HG03060 (cell line): ENCODE data around the gene SLC13A3.

Experiments used
- ATAC-seq: cut with Tn5 transposase; IDR thresholded peaks from one replicate; pipeline ENCODE4 v1.9.1; 2021; ENCODE audit warnings: low read depth, moderate number of reproducible peaks; ENCODE audit not compliant: unreplicated experiment

SLC13A3 gene

DNA sequence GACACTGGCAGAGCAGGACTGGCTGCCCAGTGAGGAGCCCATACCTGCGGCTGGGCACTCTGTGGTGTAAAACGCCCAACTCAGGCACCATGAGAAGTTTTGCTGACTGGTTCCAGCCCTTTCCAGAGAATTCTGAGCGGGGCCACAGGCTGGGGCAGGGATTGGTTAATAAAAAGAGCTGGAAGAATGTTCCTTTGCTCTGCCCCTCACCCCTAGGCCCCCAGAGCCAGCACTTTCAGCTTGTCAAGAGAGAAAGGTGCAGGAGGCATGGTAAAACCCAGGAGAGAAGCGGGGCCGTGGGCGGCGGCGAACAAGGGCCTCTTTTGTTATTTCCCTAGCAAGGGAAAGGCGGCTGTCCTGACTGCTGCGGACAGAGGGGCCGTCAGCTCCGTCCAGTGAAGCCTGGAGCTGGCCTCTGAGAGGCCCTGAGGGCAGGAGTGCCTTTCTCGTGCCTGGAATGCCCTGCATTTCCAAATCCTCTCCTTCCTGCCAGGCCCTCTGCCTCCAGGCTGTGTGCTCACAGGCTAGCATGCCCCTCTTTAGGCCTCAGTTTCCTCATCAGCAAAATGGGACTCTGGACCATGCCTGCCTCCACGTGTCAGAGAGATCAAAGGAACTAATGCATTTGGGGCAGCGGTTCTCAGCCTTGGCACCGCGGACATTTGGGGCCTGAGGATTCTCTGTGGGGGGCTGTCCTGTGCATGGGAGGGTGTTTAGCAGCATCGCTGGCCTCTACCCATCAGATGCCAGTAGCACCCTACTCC, 12.9 kb downstream of the SLC13A3 start:
- no peak for ATAC-seq

DNA sequence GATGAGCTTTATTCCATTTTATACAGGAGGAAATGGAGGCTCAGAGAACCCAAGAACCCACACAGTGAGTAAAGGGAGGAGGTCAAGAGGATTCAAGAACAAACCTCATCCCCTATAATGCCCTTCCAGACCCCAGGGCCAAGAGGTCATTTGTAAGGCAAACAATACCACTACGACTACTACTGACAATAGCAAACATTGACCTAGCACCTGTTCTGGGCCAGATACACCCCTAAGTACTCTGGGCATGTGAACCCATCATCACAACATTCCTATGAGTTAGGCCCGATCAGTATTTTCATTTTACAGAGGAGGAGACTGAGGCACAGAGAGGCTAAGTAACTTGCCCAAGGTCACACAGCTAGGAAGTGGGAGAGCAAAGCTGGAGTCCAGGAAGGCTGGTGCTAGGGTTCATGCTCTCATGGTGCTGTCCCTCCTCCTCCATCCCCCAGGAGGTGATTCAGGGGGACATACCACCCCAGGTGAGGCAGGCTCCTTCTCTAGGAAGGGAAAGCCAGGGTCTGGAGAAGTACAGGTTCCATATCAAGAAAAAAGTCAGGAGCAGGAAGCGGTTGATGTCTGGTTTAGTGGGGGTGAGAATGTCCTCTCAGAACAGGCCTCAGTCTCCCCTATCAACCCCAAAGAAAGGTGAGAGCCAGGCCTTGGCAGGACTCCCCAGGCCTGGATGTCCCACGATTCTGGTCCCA, 13.7 kb downstream of the SLC13A3 start:
- no peak for ATAC-seq

DNA sequence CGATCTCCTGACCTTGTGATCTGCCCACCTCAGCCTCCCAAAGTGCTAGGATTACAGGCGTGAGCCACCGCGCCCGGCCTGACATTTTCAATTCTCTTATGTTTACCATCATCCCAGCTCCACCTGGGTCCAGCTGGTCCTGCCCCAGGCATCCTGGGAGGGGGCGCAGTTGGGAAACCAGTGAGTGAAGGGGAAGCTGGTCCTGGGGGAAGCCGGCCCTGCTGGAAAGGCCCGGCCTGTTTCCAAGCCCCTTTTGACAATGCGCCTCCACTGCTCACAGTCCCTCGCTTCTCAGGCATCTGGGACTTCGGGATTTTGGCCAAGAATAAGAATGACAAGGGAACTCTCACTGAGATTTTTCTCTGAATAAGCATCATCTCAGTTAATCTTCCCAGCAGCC, 14.2 kb downstream of the SLC13A3 start:
- no peak for ATAC-seq

DNA sequence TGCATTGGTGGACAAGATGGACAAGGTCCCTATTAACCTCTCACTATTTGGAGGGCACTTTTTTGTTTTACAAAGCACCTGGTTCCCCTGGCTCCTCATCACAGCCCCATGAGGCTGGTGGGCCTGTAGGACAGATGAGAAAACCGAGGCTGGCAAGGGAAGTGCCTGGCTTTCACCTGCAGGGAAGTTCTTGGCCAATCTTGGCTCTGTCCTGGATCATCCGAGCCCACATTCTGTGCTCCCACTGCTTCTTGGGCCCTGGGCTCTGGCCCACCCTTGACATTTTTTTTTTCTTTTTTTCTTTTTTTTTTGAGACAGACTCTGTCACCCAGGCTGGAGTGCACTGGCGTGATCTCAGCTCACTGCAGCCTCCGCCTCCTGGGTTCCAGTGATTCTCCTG, 14.7 kb downstream of the SLC13A3 start:
- no peak for ATAC-seq

DNA sequence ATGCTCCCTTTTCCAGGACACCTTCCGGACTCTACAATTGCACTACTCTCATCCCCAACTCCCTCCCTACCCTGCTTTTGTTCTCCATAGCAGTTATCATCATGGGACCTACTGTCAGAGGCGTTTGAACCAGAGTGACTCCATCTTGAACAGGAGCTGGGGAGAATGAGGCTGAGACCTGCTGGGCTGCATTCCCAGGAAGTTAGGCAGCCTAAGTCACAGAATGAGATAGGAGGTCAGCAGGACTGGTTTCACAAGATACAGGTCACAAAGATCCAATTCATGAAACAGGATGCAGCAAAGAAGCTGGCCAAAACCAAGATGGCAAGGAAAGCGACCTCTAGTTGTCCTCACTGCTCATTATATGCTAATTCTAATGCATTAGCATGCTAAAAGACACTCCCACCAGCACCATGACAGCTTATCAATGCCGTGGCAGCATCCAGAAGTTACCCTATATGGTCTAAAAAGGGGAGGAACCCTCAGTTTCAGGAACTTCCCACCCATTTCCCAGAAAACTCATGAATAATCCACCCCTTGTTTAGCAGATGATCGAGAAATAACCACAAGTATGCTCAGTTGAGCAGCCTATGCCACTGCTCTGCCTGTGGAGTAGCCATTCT, 15.6 kb downstream of the SLC13A3 start:
- ATAC-seq, result no peak

DNA sequence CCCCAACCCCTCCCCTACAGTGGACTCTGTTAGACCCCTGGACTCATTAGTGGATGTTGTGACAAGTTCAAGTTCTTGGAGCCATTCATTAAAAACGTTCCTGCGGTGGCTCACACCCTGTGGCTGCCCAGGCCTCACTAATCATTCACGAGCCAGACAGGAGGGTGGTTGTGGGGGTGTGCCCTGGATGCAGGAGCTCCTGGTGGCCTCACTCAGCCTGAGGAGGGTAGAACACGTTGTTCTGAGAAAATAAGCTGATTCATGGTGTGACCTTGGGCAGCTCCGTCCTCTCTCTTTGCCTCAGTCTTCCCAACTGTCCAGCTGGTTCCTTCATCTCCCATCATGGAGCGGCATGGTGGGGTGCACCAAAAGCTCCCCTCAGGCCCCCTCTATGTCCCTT, 16.7 kb downstream of the SLC13A3 start:
- ATAC-seq, result no peak

DNA sequence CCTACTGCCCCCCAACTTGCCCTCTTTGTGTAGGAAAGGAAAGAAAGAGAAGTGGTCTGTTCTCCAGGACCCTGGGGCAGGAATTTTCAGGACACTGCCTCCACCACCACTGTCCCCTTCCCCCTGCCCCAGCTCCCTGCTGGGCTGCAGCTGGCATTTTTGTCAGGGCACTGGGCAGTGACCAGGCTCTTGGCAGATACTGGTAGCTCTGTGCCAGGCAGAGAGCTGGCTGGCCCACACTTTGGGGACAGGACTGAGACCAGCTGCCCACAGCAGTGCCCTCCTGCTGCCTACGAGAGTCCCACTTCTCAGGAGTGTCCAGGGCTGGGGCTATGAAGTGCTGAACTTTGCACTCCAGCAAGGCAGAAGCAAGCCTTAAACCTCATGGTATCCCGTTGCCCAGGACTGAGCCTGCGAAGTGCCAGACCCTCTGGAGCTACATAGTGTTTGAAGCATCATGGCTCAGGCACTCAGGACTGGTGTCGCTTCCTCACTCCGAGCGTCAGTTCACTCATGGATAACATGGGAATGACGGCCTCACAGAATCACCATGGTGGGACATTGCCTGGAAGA, 19.3 kb downstream of the SLC13A3 start:
- no peak for ATAC-seq

DNA sequence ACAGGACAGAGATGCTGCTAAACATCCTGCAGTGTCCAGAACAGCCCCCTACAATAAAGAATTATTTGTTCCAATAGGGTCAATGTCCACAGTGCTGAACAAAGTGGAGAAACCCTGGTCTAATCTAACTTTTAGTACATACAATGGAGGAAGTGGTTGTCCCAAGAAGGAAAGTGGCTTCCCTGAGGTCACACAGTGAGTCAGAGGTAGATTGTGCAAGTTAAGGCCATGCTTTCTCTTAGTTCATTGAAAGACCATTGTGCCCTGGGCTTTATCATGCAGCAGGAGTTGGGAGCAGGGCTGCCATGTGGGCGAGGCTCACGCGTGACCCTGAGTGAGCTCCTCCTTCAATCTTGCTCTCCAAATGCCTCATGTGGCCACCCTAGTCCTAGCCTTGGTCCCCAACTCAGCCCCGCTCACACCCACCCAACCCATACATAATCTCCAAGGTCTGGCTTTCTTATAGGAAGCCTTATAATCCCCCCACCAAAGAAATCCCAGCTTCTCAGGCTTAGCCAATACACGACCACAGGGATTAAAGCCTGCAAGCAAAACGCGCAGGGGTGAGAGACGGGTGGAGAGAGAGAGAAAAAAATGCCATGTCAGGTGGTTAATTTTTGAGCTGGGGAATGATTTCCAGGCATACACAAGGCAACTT, 19.9 kb downstream of the SLC13A3 start:
- no peak for ATAC-seq

DNA sequence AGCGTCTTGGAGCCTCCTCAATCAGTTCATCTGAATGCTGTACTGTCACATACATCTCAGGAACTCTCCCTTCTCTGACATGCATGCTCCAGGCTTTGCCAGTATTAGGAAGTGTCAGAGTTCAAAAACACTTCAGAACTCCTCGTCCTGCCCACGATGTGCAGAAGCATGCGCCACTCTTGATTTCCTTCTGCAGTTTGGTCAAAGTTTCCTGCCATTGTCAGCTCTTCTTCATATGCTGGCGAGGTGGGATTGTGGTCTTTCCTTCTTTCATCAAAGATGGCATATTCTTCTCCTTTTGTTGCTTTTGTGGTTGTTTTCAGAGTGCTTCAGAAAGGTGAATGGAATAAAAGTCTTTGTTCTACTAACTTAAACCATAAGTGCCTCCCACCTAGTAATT, 21.0 kb downstream of the SLC13A3 start:
- no peak for ATAC-seq

DNA sequence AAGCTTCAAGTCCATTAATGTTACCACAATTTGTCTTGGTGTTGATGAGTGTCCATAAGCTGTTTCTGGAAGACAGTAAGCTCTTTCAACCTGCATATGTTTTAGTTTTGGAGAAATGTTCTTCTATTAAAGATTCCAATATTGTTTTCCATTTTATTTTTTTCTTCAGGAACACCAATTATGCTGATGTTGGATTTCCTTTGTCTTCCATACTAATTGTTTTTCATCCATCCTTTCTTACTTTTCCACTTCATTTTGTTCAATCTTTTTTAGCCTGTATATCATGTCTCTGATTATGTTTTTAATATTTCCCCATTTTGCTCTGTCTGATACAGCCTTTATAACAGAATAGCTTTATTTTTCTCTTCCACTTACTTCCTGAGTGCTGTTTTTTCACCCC, 21.9 kb downstream of the SLC13A3 start:
- ATAC-seq, result no peak

DNA sequence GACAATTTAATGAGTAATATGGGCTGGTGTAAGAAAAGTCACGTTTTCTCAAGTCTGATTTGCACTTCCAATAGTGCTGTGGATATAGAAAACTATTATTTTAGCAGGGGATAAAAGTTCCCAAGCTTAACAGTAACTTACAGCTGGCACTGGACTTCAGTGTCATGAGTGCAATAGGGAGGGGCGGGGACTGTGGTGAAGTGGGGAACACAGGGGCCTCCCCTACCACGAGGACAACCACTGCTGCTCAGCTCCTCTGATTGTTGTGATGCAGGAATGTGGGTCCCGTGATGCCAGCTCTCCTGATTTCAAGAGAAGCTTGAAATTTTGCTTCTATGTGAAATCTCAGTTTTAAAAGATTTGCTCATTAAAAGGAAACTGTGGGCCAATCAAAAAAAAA, 24.0 kb downstream of the SLC13A3 start:
- ATAC-seq, result no peak

DNA sequence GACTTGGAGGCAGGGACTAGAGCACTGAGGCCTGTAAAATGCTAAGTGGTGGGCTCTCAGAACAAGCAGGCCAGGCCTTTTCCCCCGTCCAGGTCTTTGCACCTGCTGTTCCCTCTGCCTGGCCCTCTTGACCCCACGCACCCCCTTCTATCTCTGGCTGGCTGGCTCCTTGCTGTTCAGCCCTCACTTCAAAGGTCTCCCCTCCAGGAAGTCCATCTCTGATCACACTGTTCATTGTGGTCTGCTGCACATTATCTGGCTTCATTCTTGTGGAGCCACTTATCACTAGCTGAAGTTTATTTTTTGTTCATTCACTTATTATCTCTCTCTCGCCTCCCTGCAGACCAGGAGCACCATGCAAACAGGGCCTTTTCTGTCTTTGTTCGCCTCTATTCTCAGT, 24.5 kb downstream of the SLC13A3 start:
- no peak for ATAC-seq

DNA sequence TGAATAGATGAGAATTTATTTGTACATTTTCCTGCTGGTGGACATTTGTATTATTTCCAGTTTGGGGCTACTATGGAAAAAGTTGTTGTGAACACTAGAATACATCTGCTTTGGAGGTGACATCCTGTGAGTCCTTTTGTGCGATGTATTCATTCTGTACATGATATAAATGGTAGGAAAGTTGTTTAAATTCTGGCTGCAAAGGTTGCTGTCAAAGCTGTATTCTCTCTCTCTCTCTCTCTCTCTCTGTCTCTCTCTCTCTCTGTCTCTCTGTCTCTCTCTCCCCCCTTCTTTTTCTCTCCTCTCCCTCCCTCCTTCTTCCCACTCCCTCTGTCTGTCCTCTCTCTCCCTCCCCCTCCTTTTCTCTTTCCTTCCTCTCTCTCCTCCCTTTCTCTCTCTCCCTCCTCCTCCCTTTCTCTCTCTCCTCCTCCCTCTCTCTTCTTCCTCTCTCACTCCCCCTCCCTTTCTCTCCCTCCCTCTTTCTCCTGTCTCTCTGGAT, 25.3 kb downstream of the SLC13A3 start:
- no peak for ATAC-seq

DNA sequence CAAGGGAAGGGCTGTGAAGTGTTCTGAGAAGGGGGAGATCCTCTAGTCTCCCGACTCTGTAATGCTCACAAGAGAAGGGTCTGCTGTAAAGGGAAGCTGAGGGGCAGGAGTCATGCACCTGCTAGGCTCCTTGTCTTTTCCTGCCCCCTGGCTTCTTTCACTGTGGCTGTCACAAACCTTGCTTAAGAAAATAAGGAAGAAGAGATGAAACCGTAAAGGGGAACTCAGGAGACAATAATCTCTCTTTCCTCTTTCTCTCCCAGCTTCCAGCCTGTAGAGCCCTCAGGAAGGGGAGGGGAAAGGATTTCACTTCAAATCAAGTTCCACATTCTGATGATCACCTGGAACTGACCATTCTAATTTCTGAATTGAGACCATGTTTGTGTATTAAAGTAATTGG, 26.3 kb downstream of the SLC13A3 start:
- ATAC-seq, result no peak

DNA sequence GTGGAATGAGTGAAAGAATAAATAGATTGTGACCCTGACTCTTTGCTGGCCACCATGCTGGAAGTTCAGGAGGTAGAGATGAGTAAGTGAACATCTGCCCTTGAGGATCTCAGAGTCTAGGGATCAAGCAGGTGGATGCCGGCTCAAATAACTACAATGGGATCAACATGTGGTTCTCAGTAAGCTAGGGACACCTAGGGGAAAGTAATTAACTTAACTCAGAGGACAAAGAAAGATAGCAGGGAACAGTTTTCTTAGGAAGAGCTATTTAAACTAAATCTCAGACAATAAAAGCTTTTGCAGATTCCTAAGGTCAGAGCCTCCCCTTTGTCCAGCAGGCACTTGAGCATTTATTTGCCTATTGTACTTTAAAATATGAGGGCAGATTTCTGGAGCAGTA, 29.1 kb downstream of the SLC13A3 start:
- ATAC-seq, result no peak

DNA sequence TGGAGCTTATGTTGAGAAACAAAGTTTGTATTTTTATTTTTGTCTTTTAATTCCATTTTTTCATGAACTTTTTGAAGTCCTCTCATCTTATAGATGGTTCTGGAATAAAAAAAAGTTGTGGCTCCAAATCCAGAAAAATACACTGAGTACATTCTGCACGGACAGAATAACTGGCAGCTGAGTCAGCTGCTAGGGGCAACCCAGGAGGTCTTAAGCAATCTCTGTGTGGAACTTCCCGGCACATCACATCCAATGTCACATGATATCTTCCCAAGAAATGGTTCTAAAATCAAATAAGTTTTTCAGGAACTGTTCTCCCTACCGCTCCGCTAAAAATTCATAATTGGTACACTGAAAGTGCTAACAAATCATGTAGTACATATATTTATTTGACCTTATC, 29.8 kb downstream of the SLC13A3 start:
- no peak for ATAC-seq

DNA sequence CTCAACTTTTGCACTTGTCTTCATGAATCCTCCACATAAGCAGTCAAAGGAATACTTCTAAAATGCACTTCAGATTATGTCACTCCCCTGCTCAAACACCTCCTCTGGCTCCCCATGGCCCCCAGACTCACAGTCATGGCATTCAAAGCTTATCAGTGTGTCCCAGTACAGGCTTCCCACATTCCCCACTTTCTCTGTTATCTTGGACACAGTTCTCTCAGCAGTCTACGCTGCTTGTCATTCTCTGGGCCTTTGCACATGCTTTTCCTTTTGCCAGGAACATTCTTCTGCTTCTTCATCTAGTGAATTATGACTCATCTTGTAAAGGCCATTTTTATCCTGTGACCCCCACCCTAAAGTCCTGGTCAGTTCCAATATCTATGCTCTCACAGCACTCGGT, 31.8 kb downstream of the SLC13A3 start:
- ATAC-seq, result no peak

DNA sequence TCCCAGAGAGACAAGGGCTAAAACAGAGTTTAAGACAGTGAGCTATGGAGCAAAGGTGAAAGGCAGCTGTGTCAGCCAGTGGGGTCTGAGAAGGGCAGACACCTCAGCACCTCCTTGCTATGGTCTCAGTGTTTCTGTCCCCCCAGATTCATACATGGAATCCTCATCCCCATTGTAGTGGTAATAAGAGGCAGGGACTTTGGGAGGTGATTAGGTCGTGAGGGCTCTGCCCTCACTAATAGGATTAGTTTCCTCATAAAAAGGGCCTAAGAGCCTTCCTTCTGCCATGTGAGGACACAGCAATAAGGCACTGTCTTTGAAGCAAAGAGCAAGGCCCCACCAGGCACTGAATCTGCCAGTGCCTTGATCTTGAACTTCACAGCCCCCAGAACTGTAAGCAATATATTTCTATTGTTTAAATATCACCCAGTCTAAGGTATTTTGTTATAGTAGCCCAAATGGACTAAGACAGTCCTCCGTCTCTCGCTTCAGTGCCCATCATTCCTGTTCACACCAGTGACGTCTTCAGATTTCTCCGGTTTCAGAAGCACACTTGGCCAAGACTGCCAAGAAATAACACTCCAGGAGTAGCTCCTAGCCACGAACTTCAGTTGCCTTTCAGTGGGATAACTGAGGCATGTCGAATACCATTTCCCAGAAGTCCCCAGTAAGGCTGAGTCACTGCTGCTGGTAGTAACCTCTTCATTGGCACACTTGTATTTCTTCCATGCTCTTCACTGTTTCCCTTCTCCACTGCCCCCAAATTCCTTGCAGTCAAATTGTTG, 32.8 kb downstream of the SLC13A3 start:
- no peak for ATAC-seq

DNA sequence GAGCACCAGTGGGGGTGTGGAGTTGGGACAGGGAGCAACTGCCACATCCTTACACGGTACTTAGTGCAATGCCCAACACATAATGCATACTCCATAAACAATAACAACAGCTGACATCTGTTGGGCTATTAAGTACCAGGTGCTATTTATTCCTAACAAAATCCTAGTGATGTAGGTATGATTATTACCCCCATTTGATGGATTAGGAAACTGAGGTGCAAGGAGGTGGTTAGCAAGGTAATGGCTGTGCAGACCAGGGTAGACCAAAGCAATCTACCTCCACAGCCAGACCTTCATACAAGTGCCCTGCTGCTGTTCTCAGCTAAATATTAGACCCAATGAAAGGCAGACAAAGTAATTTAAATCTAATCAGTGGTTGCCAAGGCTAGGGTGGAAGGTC, 36.8 kb downstream of the SLC13A3 start:
- no peak for ATAC-seq

DNA sequence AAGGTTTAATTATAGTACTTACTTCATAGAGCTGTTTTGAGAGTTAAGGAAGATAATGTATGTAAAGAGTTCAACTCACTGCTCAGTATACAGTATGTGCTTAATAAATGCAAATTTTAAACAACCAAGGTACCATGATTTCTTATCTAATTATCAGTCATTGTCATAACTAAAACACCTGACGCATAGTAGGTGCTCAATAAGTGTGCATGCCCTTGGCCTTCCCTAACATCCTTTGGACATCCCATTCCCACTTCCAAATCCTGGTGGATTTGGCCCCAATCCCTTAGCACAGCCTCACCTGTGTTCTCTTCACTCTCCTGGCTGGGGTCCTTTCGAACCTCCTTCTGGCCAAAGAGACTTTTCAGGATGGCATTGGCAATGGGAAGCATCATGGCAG, 41.1 kb downstream of the SLC13A3 start:
- ATAC-seq, result no peak
